H1 (cell line): ENCODE results near the gene DESI1. TPM values are rescaled to one million over a fixed set of nuclear protein-coding genes. Genes with fewer than 3 reads are reported as not detected.

ENCODE experiments used
- CTCF ChIA-PET: fragments of 300-600 bp; sonication (Branson Sonifier 250); formaldehyde crosslinking; loops from one replicate; lab custom pipeline; 2021; ENCODE audit not compliant: partially characterized antibody; lab: Charles Lee
- POLR2A ChIA-PET: fragments of 300-600 bp; sonication (Branson Sonifier 250); formaldehyde crosslinking; loops from one replicate; lab custom pipeline; 2021; ENCODE audit warnings: inconsistent platforms; ENCODE audit not compliant: partially characterized antibody; lab: Charles Lee
- DNase-seq, 2 experiments: peaks; one replicate each; pipeline versions ENCODE4 v3.0.0 to v3.0.0-alpha.2; 2010 to 2022; ENCODE audit warnings: low spot score in 2 of 2, low read depth in 1 of 2, mixed read lengths in 1 of 2
- FAIRE-seq: peaks from 2 replicates; lab custom pipeline; 2011; peaks lifted over from hg19 to GRCh38; lab: Jason Lieb, UNC
- H2AFZ ChIP-seq: 2 replicates; pipeline ENCODE4 v1.8.1; 2012; ENCODE audit warnings: low read length, inconsistent platforms
- H2AK5ac ChIP-seq: 2 replicates; pipeline ENCODE4 v1.6.1; 2013; ENCODE audit warnings: low read depth, low read length
- H2BK120ac ChIP-seq: replicated peaks from 2 replicates; pipeline ENCODE3; 2013; ENCODE audit warnings: low read depth, low read length, inconsistent platforms
- H2BK12ac ChIP-seq: 2 replicates; pipeline ENCODE4 v1.6.1; 2013; ENCODE audit warnings: low read depth, low read length
- H2BK15ac ChIP-seq: 2 replicates; pipeline ENCODE4 v1.6.1; 2013; ENCODE audit warnings: low read length
- H2BK20ac ChIP-seq: 2 replicates; pipeline ENCODE4 v1.6.1; 2013; ENCODE audit warnings: low read length
- H2BK5ac ChIP-seq: 2 replicates; pipeline ENCODE4 v1.6.1; 2013; ENCODE audit warnings: low read depth, low read length
- H3K14ac ChIP-seq: 2 replicates; pipeline ENCODE4 v1.6.1; 2013; ENCODE audit warnings: inconsistent platforms; ENCODE audit not compliant: insufficient read length
- H3K18ac ChIP-seq: 2 replicates; pipeline ENCODE4 v1.6.1; 2013; ENCODE audit warnings: low read length; ENCODE audit errors: extremely low read depth
- H3K23ac ChIP-seq: 2 replicates; pipeline ENCODE4 v1.6.1; 2013; ENCODE audit warnings: inconsistent platforms; ENCODE audit not compliant: insufficient read length
- H3K23me2 ChIP-seq: 2 replicates; pipeline ENCODE4 v1.6.1; 2013; ENCODE audit warnings: low read depth, low read length
- H3K27ac ChIP-seq: 2 replicates; pipeline ENCODE4 v1.6.1; 2011; ENCODE audit warnings: low read depth, low read length, inconsistent platforms
- H3K27me3 ChIP-seq, 4 experiments: replicated peaks in 1 of 4; 1 replicate in 1 of 4; 2 replicates in 3 of 4; pipeline versions ENCODE4 v1.6.1 to v1.8.1; 2011 to 2013; ENCODE audit warnings: low read length in 3 of 4, mild to moderate bottlenecking in 3 of 4, inconsistent platforms in 2 of 4, mixed read lengths in 2 of 4, moderate library complexity in 1 of 4; ENCODE audit not compliant: control insufficient read depth in 3 of 4, insufficient read depth in 3 of 4; ENCODE audit errors: extremely low read depth in 1 of 4
- H3K36me3 ChIP-seq, 4 experiments: 2 replicates each; pipeline versions ENCODE4 v1.6.1 to v1.8.1; 2011 to 2013; ENCODE audit warnings: mild to moderate bottlenecking in 4 of 4, low read length in 3 of 4, moderate library complexity in 2 of 4, control low read depth in 1 of 4, inconsistent platforms in 1 of 4; ENCODE audit not compliant: insufficient read depth in 4 of 4, control insufficient read depth in 2 of 4
- H3K4ac ChIP-seq: replicated peaks from 2 replicates; pipeline ENCODE3; 2013; ENCODE audit warnings: low read length, low read depth, mixed read lengths, inconsistent platforms; ENCODE audit not compliant: insufficient read length
- H3K4me1 ChIP-seq, 4 experiments: replicated peaks in 1 of 4; 1 replicate in 1 of 4; 2 replicates in 3 of 4; pipeline versions ENCODE4 v1.6.1 to v1.8.1; 2011 to 2013; ENCODE audit warnings: low read length in 3 of 4, inconsistent platforms in 2 of 4, mixed read lengths in 1 of 4; ENCODE audit not compliant: insufficient read depth in 4 of 4, control insufficient read depth in 3 of 4
- H3K4me2 ChIP-seq, 2 experiments: 2 replicates each; pipeline versions ENCODE4 v1.6.1 to v1.8.1; 2011 to 2013; ENCODE audit warnings: low read depth in 2 of 2, low read length in 2 of 2, control low read depth in 1 of 2, inconsistent platforms in 1 of 2, mild to moderate bottlenecking in 1 of 2; ENCODE audit not compliant: insufficient read depth in 1 of 2
- H3K4me3 ChIP-seq, 4 experiments: fragments of 200-600, 300-600 bp in 1 of 4; sonication (generic), shearing (Covaris generic), sonication (Bioruptor Twin) in 1 of 4; 2 replicates each; pipeline versions ENCODE4 v1.5.1 to v1.8.1; 2011 to 2016; ENCODE audit warnings: low read length in 4 of 4, low read depth in 3 of 4, control low read depth in 2 of 4, inconsistent platforms in 2 of 4, mild to moderate bottlenecking in 2 of 4, mixed read lengths in 1 of 4, moderate library complexity in 1 of 4; ENCODE audit not compliant: insufficient read depth in 2 of 4; ENCODE audit errors: extremely low read depth in 1 of 4
- H3K56ac ChIP-seq: replicated peaks from 2 replicates; pipeline ENCODE3; 2013; ENCODE audit warnings: low read depth, mild to moderate bottlenecking, mixed read lengths, low read length, inconsistent platforms; ENCODE audit not compliant: insufficient read length
- H3K79me1 ChIP-seq: 2 replicates; pipeline ENCODE4 v1.6.1; 2013; ENCODE audit warnings: low read depth, low read length, control low read depth
- H3K79me2 ChIP-seq, 2 experiments: 2 replicates each; pipeline versions ENCODE4 v1.6.1 to v1.8.1; 2012 to 2013; ENCODE audit warnings: low read length in 2 of 2, mild to moderate bottlenecking in 2 of 2, inconsistent platforms in 1 of 2; ENCODE audit not compliant: insufficient read depth in 2 of 2, control insufficient read depth in 1 of 2
- H3K9ac ChIP-seq, 4 experiments: replicated peaks in 1 of 4; 1 replicate in 1 of 4; 2 replicates in 3 of 4; pipeline versions ENCODE4 v1.6.1 to v1.8.1; 2011 to 2013; ENCODE audit warnings: low read depth in 3 of 4, low read length in 3 of 4, control low read depth in 2 of 4, mild to moderate bottlenecking in 2 of 4, moderate library complexity in 2 of 4, inconsistent platforms in 1 of 4; ENCODE audit errors: extremely low read depth in 1 of 4
- H3K9me3 ChIP-seq, 2 experiments: 2 replicates each; pipeline versions ENCODE4 v1.6.1 to v1.8.1; 2012 to 2013; ENCODE audit warnings: mild to moderate bottlenecking in 2 of 2, moderate library complexity in 2 of 2, control low read depth in 1 of 2, inconsistent platforms in 1 of 2, low read depth in 1 of 2, low read length in 1 of 2, mixed read lengths in 1 of 2; ENCODE audit not compliant: insufficient read depth in 2 of 2
- H4K20me1 ChIP-seq, 2 experiments: replicated peaks in 1 of 2; 2 replicates each; pipeline versions ENCODE3 to v1.8.1; 2011 to 2013; ENCODE audit warnings: inconsistent platforms in 2 of 2, low read length in 2 of 2, mild to moderate bottlenecking in 1 of 2; ENCODE audit not compliant: insufficient read depth in 2 of 2, control insufficient read depth in 1 of 2
- H4K5ac ChIP-seq: 2 replicates; pipeline ENCODE4 v1.6.1; 2013; ENCODE audit warnings: low read length, low read depth, mixed read lengths, inconsistent platforms; ENCODE audit not compliant: insufficient read length
- H4K8ac ChIP-seq: 2 replicates; pipeline ENCODE4 v1.8.0; 2013; ENCODE audit warnings: mild to moderate bottlenecking, moderate library complexity, low read length, inconsistent platforms; ENCODE audit not compliant: insufficient read depth; ENCODE audit errors: extremely low read depth
- H4K91ac ChIP-seq: replicated peaks from 2 replicates; pipeline ENCODE3; 2013; ENCODE audit warnings: low read length, mixed read lengths, inconsistent platforms; ENCODE audit not compliant: insufficient read length
- CHD1 ChIP-seq: IDR thresholded peaks from 2 replicates; pipeline ENCODE4 v1.6.1; 2012; ENCODE audit warnings: low read depth, low read length, improper control_type of control experiment
- EGR1 ChIP-seq: IDR thresholded peaks from 2 replicates; pipeline ENCODE4 v1.6.1; 2011; ENCODE audit warnings: low read depth, low read length, borderline replicate concordance
- GABPA ChIP-seq: IDR thresholded peaks from 2 replicates; pipeline ENCODE4 v1.6.1; 2011; ENCODE audit warnings: mild to moderate bottlenecking, low read length, moderate library complexity, borderline replicate concordance; ENCODE audit not compliant: insufficient read depth
- TCF12 ChIP-seq: IDR thresholded peaks from 2 replicates; pipeline ENCODE4 v1.6.1; 2011; ENCODE audit warnings: low read depth, mild to moderate bottlenecking, low read length
- TEAD4 ChIP-seq: IDR thresholded peaks from 2 replicates; pipeline ENCODE4 v1.6.1; 2012; ENCODE audit warnings: low read depth, low read length, inconsistent platforms, mixed read lengths
- WGBS, 2 experiments: shearing (Covaris generic) in 1 of 2; methylation state at CpG; one replicate each; pipeline versions ENCODE4 v1.1.6 to v1.1.7; 2013 to 2015; ENCODE audit warnings: low lambda C conversion rate in 2 of 2, mixed read lengths in 2 of 2, inconsistent platforms in 1 of 2, low coverage in 1 of 2, missing lambda C conversion rate in 1 of 2; ENCODE audit not compliant: insufficient replicate concordance in 2 of 2, insufficient coverage in 1 of 2, insufficient read length in 1 of 2; ENCODE audit errors: extremely low coverage in 1 of 2, missing lambda C conversion rate in 1 of 2; 5-methylcytosine and 5-hydroxymethylcytosine counted together
- polyA plus RNA-seq, 7 experiments: library from polyadenylated mRNA; depleted of rRNA in 3 of 7; stranded (reverse) in 5 of 7; unstranded in 2 of 7; fragments of >200 nt in 5 of 7; fragments of 200-250 nt in 2 of 7; gene quantifications; 1 replicate in 5 of 7; 2 replicates in 1 of 7; 4 replicates in 1 of 7; pipeline versions ENCODE4 v1.2.1 to v1.2.3, GENCODE V29; 2011 to 2013; ENCODE audit warnings: missing spikeins in 2 of 7, mixed read lengths in 2 of 7
- total RNA-seq: library from RNA; stranded (reverse); fragmentation: NEBNext Ultra II Directional; extraction: Animal tissue kit (Norgen Biotek cat#: 25700); gene quantifications from 2 replicates; pipeline ENCODE4 v1.2.1, GENCODE V29; 2021

DESI1 gene
- total and polyA plus RNA-seq, 2 of the 8 experiments (the other 6 are each of a cell fraction or from before 2014, with no cell fraction given): 27.6 to 34.3 TPM

DNA sequence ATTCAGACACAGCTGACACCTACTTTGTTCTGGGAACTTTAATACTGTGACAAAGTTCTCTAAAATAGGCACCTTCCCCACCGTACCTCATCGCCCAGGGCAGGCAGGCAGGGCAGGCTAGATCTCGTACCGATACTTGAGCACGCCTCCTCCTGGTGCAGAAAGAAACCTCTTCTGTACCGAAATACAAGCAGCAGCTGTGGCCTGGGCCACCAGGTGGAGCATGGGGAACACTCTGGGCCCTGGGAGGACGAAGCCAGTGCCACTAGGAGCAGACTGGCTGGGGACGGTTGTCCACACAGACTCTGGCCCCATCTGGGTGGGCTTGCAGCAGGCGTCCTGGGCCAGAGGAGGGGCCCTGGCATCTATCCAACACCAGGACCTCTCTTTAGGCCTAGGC lies 44.0 kb downstream of the DESI1 start:
- no peak overlapping the region for H3K4me2 ChIP-seq
- H3K18ac ChIP-seq: no peak overlapping the region; the same call in 1 of the 2 replicates
- H3K4me1 ChIP-seq: no peaks in the 10 kb centered on the region; a peak in 2 of 7 replicates
- H2BK12ac ChIP-seq: no peak overlapping the region
- H3K9me3 ChIP-seq: no peaks in the 10 kb centered on the region
- no peak overlapping the region for H3K9ac ChIP-seq
- H3K56ac ChIP-seq: no peak overlapping the region
- ChIA-PET POLR2A (interaction anchor here (0.8 to 4.6 kb wide), 9 partner anchors 10 to 133 kb away, joined by 3 to 42 read pairs (median 5); partner anchors contain the start of gene PMM1), CTCF (interaction anchor here (0.8 to 8.6 kb wide), 17 partner anchors 9 to 346 kb away, joined by 3 to 169 read pairs (median 7); partner anchors contain the start of genes CSDC2 and PMM1)
- H3K79me2 ChIP-seq: no peaks in the 10 kb centered on the region
- peaks cover 0 to 7% of the 10 kb centered on the region in 2 experiments for H4K20me1 ChIP-seq
- H3K23me2 ChIP-seq: peaks cover 3% of the 10 kb centered on the region; the same call in 1 of the 2 replicates
- H3K4me3 ChIP-seq: no peak overlapping the region
- no peaks in the 10 kb centered on the region for H3K27me3 ChIP-seq
- FAIRE-seq (peak; percentile 93), DNase-seq (peak in 1 of 2 experiments; percentile 85)
- H3K79me1 ChIP-seq: no peaks in the 10 kb centered on the region; the same call in 1 of the 2 replicates
- no peak overlapping the region for H3K27ac ChIP-seq
- H3K4ac ChIP-seq: no peak overlapping the region
- H2AFZ ChIP-seq: no peak overlapping the region
- H4K91ac ChIP-seq: no peak overlapping the region
- 56% methylated on average over 9 of the region's 9 CpGs; no CpG with 5 or more reads in 1 of the 2 experiments for WGBS, 2 experiments
- H2BK120ac ChIP-seq: no peak overlapping the region
- H2BK5ac ChIP-seq: 0 out of 2 replicates have a peak overlapping the region, but pooled peaks have one; percentile 24
- H3K23ac ChIP-seq: no peak overlapping the region
- no peak overlapping the region for H2AK5ac ChIP-seq
- no peak overlapping the region for H2BK15ac ChIP-seq
- H4K8ac ChIP-seq: no peak overlapping the region
- no peak overlapping the region for H2BK20ac ChIP-seq
- no peaks in the 10 kb centered on the region for H3K36me3 ChIP-seq
- no peak overlapping the region for H4K5ac ChIP-seq
- H3K14ac ChIP-seq: no peak overlapping the region
- no peak for TF ChIP-seq EGR1
- no peak for TF ChIP-seq TCF12
- TF ChIP-seq TEAD4: no peak
- TF ChIP-seq GABPA: no peak; the same call in 1 of the 2 replicates
- no peak for TF ChIP-seq CHD1
